GM21723 (cell line): ENCODE data around the gene BPIFB4.

ENCODE experiments used
- ATAC-seq: cut with Tn5 transposase; IDR thresholded peaks from one replicate; pipeline ENCODE4 v1.9.1; 2021; ENCODE audit warnings: mild to moderate bottlenecking, moderate library complexity; ENCODE audit not compliant: unreplicated experiment

BPIFB4 gene

GRCh38 chr20:33059741-33060390, 19.6 kb upstream of the BPIFB4 start:
- ATAC-seq = no peak

- ATAC-seq = no peak
Measured at GRCh38 chr20:33061658-33062028, 17.8 kb upstream of the BPIFB4 start.

GRCh38 chr20:33062105-33062824, 17.2 kb upstream of the BPIFB4 start:
- ATAC-seq = no peak

- no peak for ATAC-seq
Measured at GRCh38 chr20:33062825-33063149, 16.7 kb upstream of the BPIFB4 start.

GRCh38 chr20:33063271-33063670, 16.2 kb upstream of the BPIFB4 start:
- no peak for ATAC-seq

- ATAC-seq = no peak
Measured at GRCh38 chr20:33064572-33065287, 14.7 kb upstream of the BPIFB4 start.

- no peak for ATAC-seq
Measured at GRCh38 chr20:33065785-33066184, 13.7 kb upstream of the BPIFB4 start.

- no peak for ATAC-seq
Measured at GRCh38 chr20:33067806-33068205, 11.6 kb upstream of the BPIFB4 start.

GRCh38 chr20:33068251-33068939, 11.0 kb upstream of the BPIFB4 start:
- no peak for ATAC-seq

- no peak for ATAC-seq
Measured at GRCh38 chr20:33069673-33070072, 9.8 kb upstream of the BPIFB4 start.

GRCh38 chr20:33070111-33071053, 9.1 kb upstream of the BPIFB4 start:
- no peak for ATAC-seq

- ATAC-seq = no peak
Measured at GRCh38 chr20:33071198-33071597, 8.2 kb upstream of the BPIFB4 start.

- no peak for ATAC-seq
Measured at GRCh38 chr20:33072362-33072761, 7.1 kb upstream of the BPIFB4 start.

GRCh38 chr20:33072813-33073212, 6.6 kb upstream of the BPIFB4 start:
- no peak for ATAC-seq

GRCh38 chr20:33074675-33075074, 4.8 kb upstream of the BPIFB4 start:
- ATAC-seq = no peak

- no peak for ATAC-seq
Measured at GRCh38 chr20:33075281-33075680, 4.2 kb upstream of the BPIFB4 start.

GRCh38 chr20:33076662-33077372, 2.6 kb upstream of the BPIFB4 start:
- no peak for ATAC-seq

GRCh38 chr20:33081411-33082154, 2.1 kb downstream of the BPIFB4 start:
- no peak for ATAC-seq

- no peak for ATAC-seq
Measured at GRCh38 chr20:33082546-33082945, 3.1 kb downstream of the BPIFB4 start.
